Heart left ventricle (tissue), 13 donors: ENCODE results near the gene DYNC1H1.

ENCODE experiments used
- POLR2A ChIP-seq, 2 donors: fragments of 450-650 bp; IDR thresholded peaks; one replicate each; pipeline ENCODE4 v1.6.1; 2017; ENCODE audit warnings: antibody characterized with exemption in 2 of 2, mild to moderate bottlenecking in 2 of 2, moderate library complexity in 2 of 2
- TF ChIP-seq, protein P1 (sequence below), 12 donors: fragments of 200-600 bp; sonication (generic) in 4 of 12; IDR thresholded peaks; one replicate each; pipeline versions ENCODE4 v1.5.0 to v1.8.0; 2018 to 2022; ENCODE audit warnings: antibody characterized with exemption in 12 of 12, mild to moderate bottlenecking in 5 of 12
- donor health status: ischemic (EF 13 %, LVEDD 7.1; RV severe dilation, severe dysfunction).
- donor health status: DM: no; HTN: yes; CAD: no.
- donor health status: DM: no; HTN: no; CAD: no.
- donor health status: ischemic (EF 25% LVEDD 6.9; RV normal size, moderate dysfunction).
- donor health status: ischemic (EF 25% LVEDD 5.7; RV mildly dilated, moderate dysfunction).
- donor health status: ischemic (EF 35%, LVEDD 5.7; RV mildly dilated, moderate dysfunction).
- donor health status: nonischemic (EF 11% LVEDD 7.7; RV severe dilation, severe dysfunction).
- donor health status: DM: yes; HTN: yes; CAD: no.
- donor health status: PGD.
- donor health status: ischemic (EF 29% LVEDD 5.4; RV normal size, mild dysfunction).
- donor health status: nonischemic (EF 23%, LVEDD 6.1; RV moderate dilation, normal function).

DNA sequence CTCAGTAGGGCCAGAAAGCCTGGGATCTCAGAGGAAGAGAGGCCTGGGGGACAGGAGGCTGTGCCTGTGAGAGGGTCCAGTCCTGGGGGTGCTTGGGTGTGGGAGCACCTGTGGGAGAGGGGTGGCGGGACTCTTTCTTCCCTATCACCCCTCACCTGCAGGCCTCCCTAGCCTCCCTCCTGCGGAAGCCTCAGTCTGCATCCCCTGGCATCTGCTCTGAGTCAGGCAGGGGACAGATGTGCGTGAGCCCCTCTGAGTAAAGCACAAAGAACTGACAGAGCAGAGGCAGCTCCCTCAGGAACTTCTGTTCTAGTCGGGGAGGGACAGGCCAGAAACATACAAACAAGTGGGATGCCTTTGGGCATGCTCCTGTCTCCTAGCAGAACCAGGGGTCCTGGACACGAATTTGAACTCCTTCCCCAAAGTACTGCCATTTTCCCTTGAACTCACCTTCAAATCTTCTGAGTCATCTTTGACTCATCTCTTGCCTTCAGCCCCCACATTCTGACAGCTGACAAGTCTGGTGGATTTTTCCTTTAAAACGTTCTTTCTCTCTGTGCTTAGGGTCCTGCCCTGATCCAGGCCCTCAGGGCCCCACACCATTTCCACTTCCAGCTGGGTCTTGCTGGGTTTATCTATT is 131.0 kb downstream of the DYNC1H1 start:
- TF ChIP-seq, protein P1, sequence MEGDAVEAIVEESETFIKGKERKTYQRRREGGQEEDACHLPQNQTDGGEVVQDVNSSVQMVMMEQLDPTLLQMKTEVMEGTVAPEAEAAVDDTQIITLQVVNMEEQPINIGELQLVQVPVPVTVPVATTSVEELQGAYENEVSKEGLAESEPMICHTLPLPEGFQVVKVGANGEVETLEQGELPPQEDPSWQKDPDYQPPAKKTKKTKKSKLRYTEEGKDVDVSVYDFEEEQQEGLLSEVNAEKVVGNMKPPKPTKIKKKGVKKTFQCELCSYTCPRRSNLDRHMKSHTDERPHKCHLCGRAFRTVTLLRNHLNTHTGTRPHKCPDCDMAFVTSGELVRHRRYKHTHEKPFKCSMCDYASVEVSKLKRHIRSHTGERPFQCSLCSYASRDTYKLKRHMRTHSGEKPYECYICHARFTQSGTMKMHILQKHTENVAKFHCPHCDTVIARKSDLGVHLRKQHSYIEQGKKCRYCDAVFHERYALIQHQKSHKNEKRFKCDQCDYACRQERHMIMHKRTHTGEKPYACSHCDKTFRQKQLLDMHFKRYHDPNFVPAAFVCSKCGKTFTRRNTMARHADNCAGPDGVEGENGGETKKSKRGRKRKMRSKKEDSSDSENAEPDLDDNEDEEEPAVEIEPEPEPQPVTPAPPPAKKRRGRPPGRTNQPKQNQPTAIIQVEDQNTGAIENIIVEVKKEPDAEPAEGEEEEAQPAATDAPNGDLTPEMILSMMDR (IDR thresholded peaks at IDR 0.05) = no peak
- no peak for TF ChIP-seq POLR2A (IDR thresholded peaks at IDR 0.05)
